Naive thymus-derived CD4-positive, alpha-beta T cell (primary cell): ENCODE results near the gene SLC39A12. TPM values are rescaled to one million over a fixed set of nuclear protein-coding genes. Genes with fewer than 3 reads are reported as not detected.

Experiments
- ATAC-seq: fragments of 150-1000 bp; cut with Tn5 transposase; 2 replicates; pipeline ENCODE4 v1.10.0; 2021; ENCODE audit warnings: mild to moderate bottlenecking, moderate library complexity
- CTCF ChIA-PET: fragments of 350-600 bp; sonication (Branson Sonifier 250); formaldehyde crosslinking; loops from one replicate; lab custom pipeline; 2021; ENCODE audit warnings: antibody characterized with exemption; lab: Charles Lee
- POLR2A ChIA-PET: fragments of 350-600 bp; sonication (Branson Sonifier 250); formaldehyde crosslinking; loops from one replicate; lab custom pipeline; 2021; ENCODE audit warnings: antibody characterized with exemption, inconsistent platforms; lab: Charles Lee
- DNase-seq, 9 donors: peaks; one replicate each; pipeline versions ENCODE4 v3.0.0 to v3.0.0-alpha.2; 2020 to 2022; ENCODE audit warnings: mixed read lengths in 1 of 9
- H3K27ac ChIP-seq: one replicate; pipeline ENCODE4 v1.7.0; 2013; ENCODE audit warnings: mild to moderate bottlenecking, low read depth, low read length, moderate library complexity
- H3K27me3 ChIP-seq, 2 donors: one replicate each; pipeline ENCODE4 v1.7.0; 2013; ENCODE audit warnings: low read length in 2 of 2, mild to moderate bottlenecking in 2 of 2, moderate library complexity in 2 of 2; ENCODE audit not compliant: control insufficient read depth in 2 of 2, insufficient read depth in 2 of 2
- H3K36me3 ChIP-seq, 3 experiments: 1 replicate in 2 of 3; 2 replicates in 1 of 3; pipeline ENCODE4 v1.7.0; 2013; ENCODE audit warnings: low read length in 3 of 3, mild to moderate bottlenecking in 3 of 3, moderate library complexity in 1 of 3; ENCODE audit not compliant: insufficient read depth in 3 of 3, control insufficient read depth in 2 of 3
- H3K4me1 ChIP-seq, 2 donors: one replicate each; pipeline ENCODE4 v1.7.0; 2013; ENCODE audit warnings: low read length in 2 of 2, mild to moderate bottlenecking in 2 of 2, moderate library complexity in 1 of 2; ENCODE audit not compliant: control insufficient read depth in 2 of 2, insufficient read depth in 2 of 2
- H3K4me3 ChIP-seq: 2 replicates; pipeline ENCODE4 v1.7.0; 2013; ENCODE audit warnings: mild to moderate bottlenecking, low read length
- H3K9me3 ChIP-seq, 3 experiments: 1 replicate in 2 of 3; 2 replicates in 1 of 3; pipeline ENCODE4 v1.7.0; 2013; ENCODE audit warnings: low read length in 3 of 3; ENCODE audit not compliant: control insufficient read depth in 2 of 3
- H3K27ac Mint-ChIP-seq, 9 donors: one replicate each; pipeline ENCODE4 v1.8.0; 2020 to 2022; ENCODE audit warnings: mixed read lengths in 9 of 9, mild to moderate bottlenecking in 8 of 9, moderate library complexity in 5 of 9, inconsistent platforms in 2 of 9
- H3K27me3 Mint-ChIP-seq, 5 donors: one replicate each; pipeline ENCODE4 v1.8.0; 2021 to 2022; ENCODE audit warnings: mixed read lengths in 5 of 5, mild to moderate bottlenecking in 1 of 5
- H3K36me3 Mint-ChIP-seq, 5 donors: one replicate each; pipeline ENCODE4 v1.8.0; 2020 to 2022; ENCODE audit warnings: mixed read lengths in 5 of 5, mild to moderate bottlenecking in 3 of 5, inconsistent platforms in 1 of 5
- H3K4me1 Mint-ChIP-seq, 7 donors: one replicate each; pipeline ENCODE4 v1.8.0; 2020 to 2022; ENCODE audit warnings: mixed read lengths in 7 of 7, mild to moderate bottlenecking in 3 of 7, inconsistent platforms in 1 of 7
- H3K4me3 Mint-ChIP-seq, 10 donors: one replicate each; pipeline ENCODE4 v1.8.0; 2020 to 2022; ENCODE audit warnings: mild to moderate bottlenecking in 10 of 10, mixed read lengths in 10 of 10, moderate library complexity in 6 of 10, inconsistent platforms in 2 of 10
- H3K9me3 Mint-ChIP-seq, 11 donors: one replicate each; pipeline ENCODE4 v1.8.0; 2020 to 2022; ENCODE audit warnings: mixed read lengths in 11 of 11, mild to moderate bottlenecking in 4 of 11, inconsistent platforms in 1 of 11, moderate library complexity in 1 of 11
- intact Hi-C, 2 donors: fragments of 100-400 bp; cut with micrococcal nuclease; formaldehyde crosslinking; loops; one replicate each; pipeline ENCODE4 v1.15.1; 2023
- polyA plus RNA-seq, 2 donors: library from polyadenylated mRNA; unstranded; fragments of 300-500 nt; fragmentation: Illumina TruSeq; gene quantifications; one replicate each; pipeline ENCODE4 v1.2.3, GENCODE V29; 2021
- total RNA-seq, 6 experiments: library from RNA in 5 of 6; stranded (reverse) in 5 of 6; gene quantifications; 1 replicate in 5 of 6; 2 replicates in 1 of 6; pipeline ENCODE4 v1.2.3 and lab custom pipeline; 2021 to 2026

Gene SLC39A12
- total and polyA plus RNA-seq, 7 experiments from 2014 or later = not detected

- H3K9me3 ChIP-seq = no peaks in the 10 kb centered on the region
- H3K36me3 Mint-ChIP-seq = no peaks in the 10 kb centered on the region
- no peaks in the 10 kb centered on the region for H3K36me3 ChIP-seq
Observed at GRCh38 chr10:18073314-18073713, 121.6 kb downstream of the SLC39A12 start.

GRCh38 chr10:18075881-18076280 lies 124.2 kb downstream of the SLC39A12 start:
- POLR2A ChIA-PET = no interaction called here
- no peak for DNase-seq
- Mint-ChIP-seq H3K4me1 (no peaks in the 10 kb centered on the region), H3K27ac (no peak overlapping the region), H3K36me3 (no peaks in the 10 kb centered on the region), H3K4me3 (no peak overlapping the region), H3K9me3 (peaks cover 0 to 1% (median 0%) of the 10 kb centered on the region in 11 donors), H3K27me3 (peaks cover 0 to 5% (median 4%) of the 10 kb centered on the region in 5 donors)
- no peak overlapping the region for H3K27ac ChIP-seq
- intact Hi-C loops = no loop called here
- H3K4me1 ChIP-seq = no peaks in the 10 kb centered on the region
- H3K36me3 ChIP-seq = no peaks in the 10 kb centered on the region
- no peaks in the 10 kb centered on the region for H3K9me3 ChIP-seq
- H3K4me3 ChIP-seq = no peak overlapping the region
- H3K27me3 ChIP-seq = no peaks in the 10 kb centered on the region
- CTCF ChIA-PET = no interaction called here
- ATAC-seq = no peak

More at GRCh38 chr10:18073314-18073713, 121.6 kb downstream of the SLC39A12 start:
- ChIA-PET POLR2A (no interaction called here), CTCF (no interaction called here)
- H3K4me3 ChIP-seq = no peak overlapping the region
- H3K27me3 ChIP-seq = no peaks in the 10 kb centered on the region
- H3K9me3 Mint-ChIP-seq = peaks cover 0 to 5% (median 0%) of the 10 kb centered on the region in 11 donors
- ATAC-seq (no peak), DNase-seq (no peak)
- no peaks in the 10 kb centered on the region for H3K4me1 Mint-ChIP-seq
- no peak overlapping the region for H3K4me3 Mint-ChIP-seq
- H3K27ac ChIP-seq = no peak overlapping the region
- H3K4me1 ChIP-seq = no peaks in the 10 kb centered on the region
- intact Hi-C loops = no loop called here
- peaks cover 0 to 10% (median 9%) of the 10 kb centered on the region in 5 donors for H3K27me3 Mint-ChIP-seq
- H3K27ac Mint-ChIP-seq = no peak overlapping the region

- no peaks in the 10 kb centered on the region for H3K36me3 Mint-ChIP-seq
- H3K9me3 Mint-ChIP-seq = peaks cover 0 to 9% (median 0%) of the 10 kb centered on the region in 11 donors
- H3K27me3 Mint-ChIP-seq = peaks cover 0 to 13% (median 5%) of the 10 kb centered on the region in 5 donors
- ATAC-seq (no peak), DNase-seq (no peak)
- POLR2A ChIA-PET = no interaction called here
- H3K27ac ChIP-seq = no peak overlapping the region
- H3K4me1 Mint-ChIP-seq = no peaks in the 10 kb centered on the region
- H3K4me1 ChIP-seq = no peaks in the 10 kb centered on the region
- no peaks in the 10 kb centered on the region for H3K9me3 ChIP-seq
- no peak overlapping the region for H3K4me3 ChIP-seq
- H3K27me3 ChIP-seq = no peaks in the 10 kb centered on the region
- no peak overlapping the region for H3K4me3 Mint-ChIP-seq
- H3K36me3 ChIP-seq = no peaks in the 10 kb centered on the region
- intact Hi-C loops = no loop called here
- CTCF ChIA-PET = interaction anchor here (1.1 kb wide), 1 partner anchor 12 kb away, joined by 3 read pairs; no protein-coding TSS in a partner anchor
- H3K27ac Mint-ChIP-seq = no peak overlapping the region
Observed at GRCh38 chr10:18079665-18080295, 128.1 kb downstream of the SLC39A12 start.

- H3K9me3 ChIP-seq = no peaks in the 10 kb centered on the region
- no peak overlapping the region for H3K4me3 ChIP-seq
- Mint-ChIP-seq H3K27me3 (peaks cover 0 to 18% (median 0%) of the 10 kb centered on the region in 5 donors), H3K4me3 (no peak overlapping the region), H3K27ac (no peak overlapping the region), H3K9me3 (peaks cover 0 to 10% (median 0%) of the 10 kb centered on the region in 11 donors), H3K36me3 (no peaks in the 10 kb centered on the region), H3K4me1 (no peaks in the 10 kb centered on the region)
- ChIA-PET CTCF (no interaction called here), POLR2A (no interaction called here)
- intact Hi-C loops = no loop called here
- DNase-seq = no peak
- H3K4me1 ChIP-seq = no peaks in the 10 kb centered on the region
- H3K36me3 ChIP-seq = no peaks in the 10 kb centered on the region
- no peak overlapping the region for H3K27ac ChIP-seq
- H3K27me3 ChIP-seq = no peaks in the 10 kb centered on the region
- ATAC-seq = no peak
Observed at GRCh38 chr10:18082381-18082780, 130.7 kb downstream of the SLC39A12 start.

- Mint-ChIP-seq H3K9me3 (peaks cover 0 to 13% (median 3%) of the 10 kb centered on the region in 11 donors), H3K36me3 (no peaks in the 10 kb centered on the region), H3K4me3 (no peak overlapping the region), H3K27ac (no peak overlapping the region), H3K27me3 (peaks cover 0 to 23% (median 0%) of the 10 kb centered on the region in 5 donors), H3K4me1 (no peaks in the 10 kb centered on the region)
- intact Hi-C loops = no loop called here
- Histone ChIP-seq H3K9me3 (no peaks in the 10 kb centered on the region), H3K36me3 (no peaks in the 10 kb centered on the region), H3K4me3 (no peak overlapping the region), H3K27ac (no peak overlapping the region), H3K27me3 (no peaks in the 10 kb centered on the region), H3K4me1 (no peaks in the 10 kb centered on the region)
- CTCF ChIA-PET = no interaction called here
- ATAC-seq (no peak), DNase-seq (no peak)
- POLR2A ChIA-PET = no interaction called here
Observed at GRCh38 chr10:18085855-18086254, 134.1 kb downstream of the SLC39A12 start.

- ATAC-seq (no peak), DNase-seq (no peak)
- Mint-ChIP-seq H3K27ac (no peak overlapping the region), H3K4me3 (no peak overlapping the region), H3K27me3 (peaks cover 0 to 23% (median 4%) of the 10 kb centered on the region in 5 donors), H3K36me3 (no peaks in the 10 kb centered on the region), H3K9me3 (peaks cover 0 to 15% (median 3%) of the 10 kb centered on the region in 11 donors), H3K4me1 (no peaks in the 10 kb centered on the region)
- H3K9me3 ChIP-seq = no peaks in the 10 kb centered on the region
- POLR2A ChIA-PET = no interaction called here
- H3K4me1 ChIP-seq = no peaks in the 10 kb centered on the region
- no peaks in the 10 kb centered on the region for H3K36me3 ChIP-seq
- H3K27me3 ChIP-seq = no peaks in the 10 kb centered on the region
- intact Hi-C loops = no loop called here
- CTCF ChIA-PET = no interaction called here
- H3K27ac ChIP-seq = no peak overlapping the region
- H3K4me3 ChIP-seq = no peak overlapping the region
Observed at GRCh38 chr10:18086746-18087145, 135.0 kb downstream of the SLC39A12 start.

GRCh38 chr10:18087355-18087754 lies 135.6 kb downstream of the SLC39A12 start:
- Mint-ChIP-seq H3K9me3 (peaks cover 0 to 15% (median 3%) of the 10 kb centered on the region in 11 donors), H3K4me1 (no peaks in the 10 kb centered on the region), H3K27ac (no peak overlapping the region), H3K4me3 (no peak overlapping the region), H3K36me3 (no peaks in the 10 kb centered on the region), H3K27me3 (peaks cover 0 to 23% (median 4%) of the 10 kb centered on the region in 5 donors)
- Histone ChIP-seq H3K27ac (no peak overlapping the region), H3K27me3 (no peaks in the 10 kb centered on the region), H3K36me3 (no peaks in the 10 kb centered on the region), H3K9me3 (no peaks in the 10 kb centered on the region), H3K4me1 (no peaks in the 10 kb centered on the region), H3K4me3 (no peak overlapping the region)
- ChIA-PET POLR2A (no interaction called here), CTCF (no interaction called here)
- no peak for DNase-seq
- intact Hi-C loops = no loop called here
- no peak for ATAC-seq
